Measurements from ENCODE around the gene RAB3IL1. TPM values are rescaled to one million over a fixed set of nuclear protein-coding genes. Genes with fewer than 3 reads are reported as not detected.
A peak's percentile ranks its signal among the peaks of the same experiment; 100 is the strongest.

The RAB3IL1 gene
- total RNA-seq, 1 donor from 2014 or later = 11.1 TPM

DNA sequence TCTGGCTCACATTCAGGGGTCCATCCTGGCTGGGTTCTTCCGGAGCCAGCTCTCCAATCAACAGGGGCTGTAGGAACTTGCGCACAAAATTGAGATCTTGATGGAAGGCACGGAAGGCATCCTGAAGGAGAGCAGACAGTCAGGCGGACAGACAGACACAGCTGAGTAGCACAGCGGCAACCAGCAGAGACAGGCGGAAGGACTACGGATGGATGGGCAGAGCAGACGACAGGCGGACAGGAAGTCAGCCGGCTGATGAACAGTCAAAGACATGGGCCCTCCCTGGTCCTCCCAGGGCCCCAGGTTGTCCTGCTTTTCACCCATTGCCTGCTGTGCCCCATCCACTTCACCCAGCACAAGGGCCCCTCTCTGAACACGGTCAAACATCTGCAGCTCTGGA is 37.3 kb downstream of the RAB3IL1 start:
- intact Hi-C loops (cut with micrococcal nuclease) = no loop called here
- DNase-seq (no peak), ATAC-seq (no peak)

DNA sequence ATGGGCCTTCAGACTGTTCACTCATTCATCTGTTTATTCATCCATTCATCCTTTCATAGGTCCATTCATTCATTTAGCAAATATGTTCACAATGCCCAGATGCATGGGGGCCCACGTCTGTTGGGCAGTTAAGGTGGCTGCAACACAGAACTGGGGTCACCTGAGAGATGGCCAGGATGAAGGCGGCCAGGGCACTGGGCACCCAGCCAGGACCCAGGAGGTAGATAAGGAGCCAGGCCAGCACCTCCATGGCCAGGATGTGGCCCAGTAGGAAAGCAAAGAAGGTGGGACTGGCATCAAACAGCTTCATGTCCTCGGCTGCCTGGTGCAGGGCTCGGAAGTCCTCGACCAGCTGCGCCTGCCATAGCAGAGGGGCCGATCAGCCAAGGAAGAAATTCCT is 38.2 kb downstream of the RAB3IL1 start:
- DNase-seq = no peak

DNA sequence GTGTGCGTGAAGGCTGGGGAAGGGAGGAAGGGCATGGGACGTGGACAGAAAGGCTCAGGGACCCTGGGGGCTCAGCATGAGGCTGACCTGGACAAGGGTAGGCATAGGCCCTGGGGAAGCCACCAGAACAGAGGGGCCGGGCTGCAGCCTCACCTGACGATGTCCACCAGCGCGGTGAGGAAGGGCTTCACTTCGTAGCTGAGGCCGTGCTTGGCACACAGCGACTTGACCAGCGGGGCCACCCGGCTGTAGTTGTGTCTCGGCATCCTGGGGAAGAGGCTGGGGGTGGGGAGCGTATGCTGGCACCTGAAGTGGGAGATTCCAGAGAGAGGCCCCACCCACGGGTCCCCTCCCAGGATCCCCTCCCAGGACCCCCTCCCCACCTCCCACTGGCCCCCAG is 41.7 kb downstream of the RAB3IL1 start:
- ATAC-seq (no peak), DNase-seq (no peak)
- intact Hi-C loops (cut with micrococcal nuclease) = no loop called here

More for the DNA sequence above, 38.2 kb downstream of the RAB3IL1 start:
- ATAC-seq = no peak
- intact Hi-C loops (cut with micrococcal nuclease) = no loop called here

DNA sequence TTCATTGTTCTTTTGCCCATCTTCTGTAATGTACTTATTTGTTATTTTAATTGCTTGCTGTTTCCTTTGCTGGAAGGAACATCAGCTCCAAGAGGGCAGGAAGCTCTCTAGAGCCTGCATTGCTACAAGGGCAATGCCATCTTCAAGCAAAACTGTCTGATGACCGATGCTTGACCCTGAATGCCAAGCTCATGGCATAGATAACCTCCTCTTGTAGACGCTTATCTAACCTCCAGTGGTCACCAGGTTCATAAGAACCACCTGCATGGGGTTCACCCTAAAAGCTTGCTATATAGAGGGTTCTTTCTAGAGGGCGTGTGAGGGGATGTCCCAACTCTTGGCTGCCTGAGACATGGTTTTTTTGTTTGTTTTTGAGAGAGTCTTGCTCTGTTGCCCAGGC is 42.5 kb downstream of the RAB3IL1 start:
- no peak for DNase-seq
- intact Hi-C loops (cut with micrococcal nuclease) = no loop called here
- no peak for ATAC-seq

DNA sequence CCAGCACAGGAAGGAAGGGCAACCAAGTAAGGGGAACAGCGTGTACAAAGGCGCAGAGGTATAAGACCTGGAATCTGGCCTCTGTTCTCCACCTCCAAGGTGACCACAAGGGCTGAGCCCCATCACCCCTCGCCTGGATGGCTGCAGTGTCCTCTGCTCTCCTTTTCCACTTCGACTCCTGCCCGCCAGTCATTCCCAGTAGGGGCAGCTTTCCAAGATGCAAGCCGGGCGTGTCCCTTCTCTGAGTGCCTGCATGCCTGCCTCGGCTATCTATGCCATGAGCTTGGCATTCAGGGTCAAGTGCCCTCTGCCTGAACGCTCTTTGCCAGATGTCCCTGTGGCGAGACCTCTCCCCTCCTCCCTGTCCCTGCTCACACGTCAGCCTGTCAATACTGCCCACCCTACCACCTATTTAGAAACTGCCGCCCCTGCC is 43.0 kb downstream of the RAB3IL1 start:
- ATAC-seq = peak; percentile 76
- intact Hi-C loops (cut with micrococcal nuclease) = no loop called here

DNA sequence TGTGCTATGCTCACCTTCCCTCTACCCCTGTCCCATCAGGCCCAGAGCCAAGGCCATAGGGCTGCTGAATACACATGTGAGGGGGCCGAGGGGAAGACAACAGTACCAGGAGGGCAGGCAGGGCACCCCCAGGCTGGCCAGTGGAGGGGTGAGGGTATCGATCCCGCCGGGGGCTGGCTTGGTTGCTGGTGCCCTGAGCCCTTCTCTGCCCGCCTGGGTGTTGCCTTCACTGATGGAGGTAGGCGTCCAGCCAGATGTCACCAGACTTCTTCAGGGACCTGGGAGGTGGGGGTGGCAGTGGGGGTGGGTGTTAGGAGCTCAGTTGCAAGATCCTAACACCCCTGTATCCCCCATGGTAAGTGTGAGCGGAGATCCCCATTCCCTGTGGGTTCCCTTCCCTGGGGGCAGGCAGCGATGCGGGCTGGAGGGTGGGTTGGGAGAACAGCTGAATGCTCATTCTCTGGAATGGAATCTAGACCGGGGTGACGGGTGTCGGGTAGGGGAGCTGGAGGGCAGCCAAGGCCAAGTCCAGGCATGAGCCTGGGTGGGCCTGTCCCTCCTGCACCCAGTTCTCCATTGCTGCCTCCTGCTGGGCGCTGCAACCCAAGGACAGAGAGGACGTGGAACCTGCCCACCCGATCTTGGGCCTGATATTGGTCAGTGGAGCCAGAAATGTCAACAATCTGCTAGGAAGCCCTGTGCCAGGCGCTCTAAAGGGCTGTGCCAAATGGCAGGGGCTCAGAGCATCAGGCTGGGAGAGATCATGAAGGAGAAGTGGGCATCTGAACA is 43.6 kb downstream of the RAB3IL1 start:
- DNase-seq = no peak
- ATAC-seq = peak; percentile 33
- intact Hi-C loops (cut with micrococcal nuclease) = no loop called here

More for the DNA sequence above, 43.0 kb downstream of the RAB3IL1 start:
- peak; percentile 81 for DNase-seq

DNA sequence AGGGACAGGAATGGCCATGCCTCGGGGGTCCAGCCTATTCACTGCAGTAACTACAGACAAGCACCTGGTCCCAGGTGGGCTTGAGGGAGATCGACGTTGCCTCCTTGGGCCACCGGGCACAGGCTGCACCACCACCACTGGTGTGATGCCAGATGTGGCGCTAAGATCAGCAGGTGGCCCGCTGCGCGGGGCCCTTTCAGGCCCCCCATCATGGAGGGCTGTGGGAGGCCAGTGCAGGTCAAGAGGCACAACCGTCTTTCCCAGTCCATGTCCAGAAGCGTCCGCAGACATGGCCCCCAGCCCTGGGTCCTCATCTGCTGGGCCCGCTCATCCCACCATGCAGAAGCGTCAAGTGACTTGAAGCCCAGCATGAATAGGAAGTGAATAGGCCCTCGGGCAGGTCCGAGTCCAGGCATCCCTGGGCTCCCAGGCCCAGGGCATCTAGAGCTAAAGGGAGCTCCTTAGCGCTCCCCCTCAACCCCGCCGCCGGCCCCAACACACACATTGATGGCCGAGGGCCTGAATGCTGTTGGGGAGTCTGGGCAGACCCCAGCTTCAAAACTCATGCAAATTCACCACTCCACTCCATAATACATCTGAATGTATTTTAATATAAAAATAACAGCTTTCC is 44.3 kb downstream of the RAB3IL1 start:
- no peak for DNase-seq
- intact Hi-C loops (cut with micrococcal nuclease) = no loop called here
- ATAC-seq = no peak

DNA sequence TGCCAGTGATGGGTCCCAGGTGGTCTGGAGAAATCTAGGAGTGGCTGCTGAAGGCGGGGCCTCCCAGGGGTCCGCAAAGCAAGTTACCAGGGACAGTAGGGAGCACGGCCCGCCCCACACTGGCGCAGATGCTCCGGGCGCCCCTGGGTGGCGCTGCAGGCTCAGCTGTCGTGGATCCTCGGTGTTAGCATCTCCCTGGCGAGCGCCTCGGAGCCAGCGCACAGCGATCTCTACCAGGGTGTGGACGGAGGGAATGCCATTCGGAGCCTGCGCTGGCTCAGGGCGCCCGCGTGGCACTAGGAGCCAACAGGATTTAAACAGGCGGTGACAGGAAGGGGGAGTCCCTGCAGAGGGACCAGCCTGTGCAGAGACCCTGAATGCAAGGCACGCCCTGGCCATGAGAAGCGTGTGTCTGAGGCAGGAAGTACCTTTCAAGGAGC is 46.2 kb downstream of the RAB3IL1 start:
- intact Hi-C loops (cut with micrococcal nuclease) = no loop called here
- ATAC-seq (peak; percentile 84), DNase-seq (peak; percentile 90)

DNA sequence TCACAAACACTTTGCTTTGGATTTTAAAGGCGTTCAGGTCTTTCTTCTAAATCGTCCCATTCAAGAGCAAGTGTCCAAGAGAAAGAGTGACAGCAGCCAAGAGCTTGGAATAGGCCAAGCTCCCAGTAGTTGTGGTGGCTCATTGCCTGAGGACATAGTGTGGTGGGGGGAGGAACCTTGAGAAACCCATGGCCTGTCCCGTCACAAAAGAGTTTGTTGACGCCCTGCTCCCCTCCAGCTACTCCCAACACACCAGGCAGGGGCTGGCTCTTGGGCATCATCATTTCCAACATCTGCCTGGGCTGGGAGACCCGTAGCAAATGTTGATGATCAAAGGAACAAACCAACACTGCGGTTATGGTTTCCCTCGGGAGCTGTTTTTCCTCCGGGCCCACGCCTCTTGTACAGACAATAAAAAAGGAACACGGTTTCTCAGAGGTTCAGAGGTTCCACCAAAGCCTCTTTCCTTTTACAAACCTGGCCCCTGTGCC is 46.8 kb downstream of the RAB3IL1 start:
- intact Hi-C loops (cut with micrococcal nuclease) = no loop called here
- DNase-seq = no peak
- no peak for ATAC-seq

DNA sequence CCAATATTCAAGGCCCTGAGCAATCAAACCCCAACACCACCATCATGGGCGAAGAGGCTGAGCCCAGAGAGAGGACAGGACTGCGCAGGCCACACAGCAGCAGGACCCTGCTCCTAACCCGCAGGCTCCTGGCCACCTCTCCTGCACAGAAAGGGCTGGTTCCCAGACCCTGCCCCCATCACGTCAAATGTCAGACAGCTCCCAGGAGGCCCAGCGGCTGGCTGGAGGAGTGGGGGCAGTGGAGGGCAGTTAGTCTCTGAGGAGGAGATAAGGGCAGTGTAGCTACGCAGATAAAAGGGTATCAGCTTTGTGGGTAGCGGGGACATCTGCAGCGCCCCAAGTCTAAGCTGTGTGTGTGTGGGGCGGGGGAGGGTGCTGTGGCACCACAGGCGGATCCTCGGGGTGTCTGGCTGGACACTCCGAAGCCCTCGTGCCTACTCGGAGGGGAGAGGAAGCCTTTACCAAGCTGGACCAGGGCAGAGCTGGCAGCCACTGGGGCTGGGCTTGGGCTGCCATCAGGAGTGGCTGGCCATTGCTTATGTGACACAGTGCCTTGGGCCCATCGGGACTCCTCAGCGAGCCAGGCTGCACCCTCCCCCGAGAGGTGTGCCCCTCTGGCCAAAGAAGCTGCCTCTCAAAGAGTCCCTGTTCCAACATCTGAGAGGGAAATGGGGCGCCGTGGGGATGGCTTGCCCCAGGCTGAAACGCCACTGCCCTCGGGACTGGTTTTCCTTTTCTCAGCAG is 47.5 kb downstream of the RAB3IL1 start:
- ATAC-seq (no peak), DNase-seq (no peak)
- intact Hi-C loops (cut with micrococcal nuclease) = no loop called here

DNA sequence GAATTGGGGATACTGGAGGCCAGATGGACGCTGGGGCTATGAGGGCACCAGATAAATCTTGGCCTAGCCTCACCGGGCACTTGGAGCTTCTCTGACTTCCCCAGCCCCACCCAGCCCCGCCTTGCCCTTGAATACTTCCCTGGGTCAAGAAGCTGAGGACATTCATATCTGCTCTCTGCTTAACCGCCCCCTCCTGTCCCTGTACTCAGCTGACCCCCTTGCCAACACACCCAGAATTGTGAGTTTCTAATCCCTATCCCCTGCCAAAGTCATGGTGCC is 48.0 kb downstream of the RAB3IL1 start:
- DNase-seq (no peak), ATAC-seq (no peak)
- intact Hi-C loops (cut with micrococcal nuclease) = no loop called here

DNA sequence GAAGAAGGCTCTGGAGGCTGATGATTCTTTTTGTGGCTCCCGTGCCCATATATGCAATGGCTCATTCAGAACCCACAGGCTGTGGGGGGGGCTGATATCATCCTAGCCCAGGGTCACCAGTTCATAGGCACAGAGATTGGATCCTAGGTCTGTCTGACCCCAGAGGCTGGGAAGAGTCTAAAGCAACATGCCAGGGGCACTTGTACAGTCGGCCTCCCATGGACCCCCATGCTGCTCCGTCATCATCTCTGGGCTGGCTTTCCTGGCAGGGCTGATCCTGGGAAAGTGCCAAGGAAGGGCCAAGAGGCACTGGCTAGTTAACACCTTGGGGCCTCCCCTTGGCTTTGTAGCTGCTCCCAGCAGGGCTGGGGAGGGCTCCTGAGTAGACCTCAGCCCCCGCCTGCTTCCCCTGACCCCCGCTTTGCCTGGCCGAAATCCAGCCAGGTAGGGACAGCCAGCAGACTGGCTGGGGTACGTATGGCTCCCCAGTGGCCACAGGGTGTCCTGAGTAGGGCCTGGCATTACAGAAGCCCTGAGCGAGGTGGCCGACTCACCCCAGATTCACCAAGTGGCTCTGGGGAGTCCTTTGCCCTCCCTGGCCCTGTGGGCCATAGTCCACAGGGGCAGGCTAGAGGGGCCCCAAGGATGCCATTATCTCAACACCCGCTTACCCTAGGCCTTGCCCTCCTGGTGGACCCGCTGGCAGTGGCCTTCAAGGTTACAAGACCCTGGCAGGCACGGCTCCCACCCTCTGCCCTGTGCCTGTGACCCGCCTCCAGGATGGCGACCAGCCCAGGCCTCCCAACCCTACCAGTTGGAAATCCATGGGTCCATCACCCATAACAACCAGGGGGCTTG is 48.6 kb downstream of the RAB3IL1 start:
- ATAC-seq = no peak
- intact Hi-C loops (cut with micrococcal nuclease) = no loop called here
- no peak for DNase-seq

DNA sequence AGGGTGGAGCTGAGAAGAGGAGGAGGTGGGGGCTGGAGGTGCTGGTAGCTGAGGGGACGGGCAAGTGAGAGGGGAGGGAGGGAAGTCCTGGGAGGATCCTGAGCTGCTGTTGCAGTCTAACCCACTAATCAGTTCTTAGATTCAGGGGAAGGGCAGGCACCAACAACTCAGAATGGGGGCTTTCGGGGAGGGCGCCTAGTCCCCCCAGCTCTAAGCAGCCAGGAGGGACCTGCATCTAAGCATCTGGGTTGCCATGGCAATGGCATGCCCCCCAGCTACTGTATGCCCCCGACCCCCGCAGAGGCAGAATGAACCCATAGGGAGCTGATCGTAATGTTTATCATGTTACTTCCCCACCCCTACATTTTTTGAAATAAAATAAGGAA is 50.4 kb downstream of the RAB3IL1 start:
- DNase-seq = no peak
- no peak for ATAC-seq
- intact Hi-C loops (cut with micrococcal nuclease) = no loop called here

DNA sequence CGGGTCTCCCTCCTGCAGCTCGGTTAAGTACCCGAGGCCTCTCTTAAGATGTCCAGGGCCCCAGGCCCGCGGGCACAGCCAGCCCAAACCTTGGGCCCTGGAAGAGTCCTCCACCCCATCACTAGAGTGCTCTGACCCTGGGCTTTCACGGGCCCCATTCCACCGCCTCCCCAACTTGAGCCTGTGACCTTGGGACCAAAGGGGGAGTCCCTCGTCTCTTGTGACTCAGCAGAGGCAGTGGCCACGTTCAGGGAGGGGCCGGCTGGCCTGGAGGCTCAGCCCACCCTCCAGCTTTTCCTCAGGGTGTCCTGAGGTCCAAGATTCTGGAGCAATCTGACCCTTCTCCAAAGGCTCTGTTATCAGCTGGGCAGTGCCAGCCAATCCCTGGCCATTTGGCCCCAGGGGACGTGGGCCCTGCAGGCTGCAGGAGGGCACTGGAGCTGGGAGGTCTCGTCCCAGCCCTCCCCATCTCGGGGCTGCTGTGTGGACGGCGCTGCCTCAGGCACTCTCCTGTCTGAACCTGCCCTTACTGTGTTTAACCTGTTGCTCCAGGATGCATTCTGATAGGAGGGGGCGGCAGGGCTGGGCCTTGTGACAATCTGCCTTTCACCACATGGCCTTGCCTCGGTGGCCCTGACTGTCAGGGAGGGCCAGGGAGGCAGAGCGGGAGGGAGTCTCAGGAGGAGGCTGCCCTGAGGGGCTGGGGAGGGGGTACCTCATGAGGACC is 51.0 kb downstream of the RAB3IL1 start:
- ATAC-seq = no peak
- intact Hi-C loops (cut with micrococcal nuclease) = no loop called here
- no peak for DNase-seq

DNA sequence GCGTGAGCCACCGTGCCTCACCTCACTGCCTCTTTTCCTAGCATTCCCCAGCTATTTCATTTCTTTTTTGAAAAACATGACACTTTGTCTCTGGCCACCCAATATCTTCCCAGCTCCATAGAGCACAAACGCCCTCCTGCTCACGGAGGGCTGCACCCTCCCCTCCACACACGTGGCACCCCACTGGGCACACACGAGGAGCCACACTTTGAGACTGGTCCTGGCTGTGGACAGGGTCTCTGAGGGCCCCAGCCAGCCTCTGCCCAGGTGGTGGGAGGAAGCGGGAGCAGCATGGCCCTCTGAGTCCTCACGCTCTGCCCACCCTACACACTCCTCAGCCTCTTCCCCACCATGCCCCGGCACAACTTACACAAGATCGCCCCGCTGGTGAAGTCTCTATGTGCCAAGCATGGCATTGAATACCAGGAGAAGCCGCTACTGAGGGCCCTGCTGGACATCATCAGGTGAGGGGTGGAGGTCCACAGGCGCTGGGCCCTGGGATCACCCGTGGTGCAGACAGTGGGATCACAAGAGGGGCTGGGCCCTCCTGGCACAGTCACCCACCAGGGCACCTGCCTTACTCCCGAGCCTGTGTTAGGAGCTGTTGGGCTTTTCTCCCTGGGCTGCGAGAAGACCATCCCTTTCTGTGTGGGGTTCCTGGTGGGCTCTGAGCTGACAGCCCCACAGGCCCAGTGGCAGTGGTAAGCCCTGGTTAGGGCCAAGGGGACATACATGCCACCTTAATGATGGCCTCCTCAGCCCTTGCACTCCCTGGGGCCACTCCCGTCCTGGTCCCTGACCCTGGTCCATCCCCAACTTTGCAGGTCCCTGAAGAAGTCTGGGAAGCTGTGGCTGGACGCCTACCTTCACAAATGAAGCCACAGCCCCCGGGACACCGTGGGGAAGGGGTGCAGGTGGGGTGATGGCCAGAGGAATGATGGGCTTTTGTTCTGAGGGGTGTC is 52.3 kb downstream of the RAB3IL1 start:
- no peak for DNase-seq
- intact Hi-C loops (cut with micrococcal nuclease) = no loop called here
- no peak for ATAC-seq

DNA sequence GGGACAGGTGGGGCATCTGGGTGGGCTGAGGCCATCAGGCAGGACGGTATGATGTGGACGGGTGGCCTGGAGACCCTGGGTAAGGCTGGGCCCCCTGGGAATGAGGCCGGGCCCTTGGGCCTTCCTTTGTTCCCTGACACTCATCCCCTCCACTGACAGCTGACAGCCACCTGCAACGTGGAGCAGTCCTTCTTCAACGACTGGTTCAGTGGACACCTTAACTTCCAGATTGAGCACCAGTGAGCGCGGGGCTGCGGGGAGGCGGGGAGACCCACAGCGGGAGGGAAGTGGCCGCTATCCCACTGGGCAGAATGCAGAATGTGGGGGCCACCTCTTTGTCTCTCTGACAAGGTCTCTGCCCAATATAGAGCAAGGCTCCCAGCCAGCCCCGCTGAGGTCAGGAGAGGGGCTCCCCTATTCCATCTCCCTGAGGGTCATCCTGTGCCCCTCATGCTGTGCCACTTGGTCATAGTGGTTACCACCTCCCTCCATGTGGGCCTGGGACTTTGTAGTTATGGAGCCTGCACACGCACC is 53.8 kb downstream of the RAB3IL1 start:
- ATAC-seq (no peak), DNase-seq (no peak)
- intact Hi-C loops (cut with micrococcal nuclease) = no loop called here
